DND-41 (cell line): ENCODE measurements around the gene CLK2.
A peak's percentile ranks its signal among the peaks of the same experiment; 100 is the strongest.

ENCODE experiments used
- ATAC-seq: fragments of 200-7000 bp; cut with Tn5 transposase; 3 replicates; pipeline ENCODE4 v1.9.1; 2021; ENCODE audit warnings: low read depth; ENCODE audit not compliant: insufficient read depth
- DNase-seq: peaks from one replicate; pipeline ENCODE4 v3.0.0-alpha.2; 2020
- H2AFZ ChIP-seq: 2 replicates; pipeline ENCODE4 v1.6.0; 2012; ENCODE audit warnings: low read depth, low read length
- H3K27ac ChIP-seq: 2 replicates; pipeline ENCODE4 v1.5.1; 2012; ENCODE audit warnings: low read length, inconsistent platforms
- H3K27me3 ChIP-seq: fragments of 200-600 bp; sonication (generic); 2 replicates; pipeline ENCODE4 v1.6.0; 2012; ENCODE audit warnings: low read length, mild to moderate bottlenecking, inconsistent platforms; ENCODE audit not compliant: insufficient read depth, poor library complexity
- H3K36me3 ChIP-seq: 2 replicates; pipeline ENCODE4 v1.5.1; 2012; ENCODE audit warnings: low read length, inconsistent platforms; ENCODE audit not compliant: insufficient read depth
- H3K4me1 ChIP-seq: 2 replicates; pipeline ENCODE4 v1.5.1; 2012; ENCODE audit warnings: mild to moderate bottlenecking, low read length; ENCODE audit not compliant: insufficient read depth
- H3K4me2 ChIP-seq: 2 replicates; pipeline ENCODE4 v1.6.0; 2012; ENCODE audit warnings: mild to moderate bottlenecking, moderate library complexity, low read length, inconsistent platforms; ENCODE audit not compliant: insufficient read depth
- H3K4me3 ChIP-seq, 2 experiments: fragments of 200-600 bp in 1 of 2; shearing (Covaris generic) in 1 of 2; 2 replicates each; pipeline ENCODE4 v1.5.1; 2012 to 2016; ENCODE audit warnings: inconsistent platforms in 2 of 2, low read length in 2 of 2, mild to moderate bottlenecking in 2 of 2, low read depth in 1 of 2, moderate library complexity in 1 of 2
- H3K79me2 ChIP-seq: 2 replicates; pipeline ENCODE4 v1.6.0; 2012; ENCODE audit warnings: low read length, inconsistent platforms; ENCODE audit not compliant: insufficient read depth
- H3K9ac ChIP-seq: 2 replicates; pipeline ENCODE4 v1.6.0; 2012; ENCODE audit warnings: low read depth, mild to moderate bottlenecking, inconsistent platforms, low read length, moderate library complexity
- H3K9me3 ChIP-seq: 2 replicates; pipeline ENCODE4 v1.5.1; 2012; ENCODE audit warnings: low read length, moderate library complexity, mild to moderate bottlenecking, inconsistent platforms; ENCODE audit not compliant: insufficient read depth, severe bottlenecking
- H4K20me1 ChIP-seq: 2 replicates; pipeline ENCODE4 v1.6.0; 2012; ENCODE audit warnings: low read length; ENCODE audit not compliant: insufficient read depth
- EZH2 ChIP-seq: IDR thresholded peaks from 3 replicates; pipeline ENCODE4 v1.6.1; 2012; ENCODE audit warnings: borderline replicate concordance, low read depth, mild to moderate bottlenecking, moderate library complexity, low read length, inconsistent platforms; ENCODE audit not compliant: severe bottlenecking
- TF ChIP-seq, protein P1 (sequence below): IDR thresholded peaks from 2 replicates; pipeline ENCODE4 v1.5.1; 2012; ENCODE audit warnings: borderline replicate concordance, low read length, moderate library complexity, mild to moderate bottlenecking; ENCODE audit not compliant: poor library complexity, severe bottlenecking; ENCODE audit errors: extremely low read depth

The CLK2 gene

GRCh38 chr1:155228096-155228427 is 45.2 kb downstream of the CLK2 start:
- Histone ChIP-seq H4K20me1 (no peaks in the 10 kb centered on the region; the same call in 1 of the 2 replicates), H3K27me3 (no peaks in the 10 kb centered on the region), H3K4me2 (peak overlapping the region; percentile 75), H3K9me3 (no peaks in the 10 kb centered on the region), H3K4me1 (peaks cover 25% of the 10 kb centered on the region), H3K27ac (peak overlapping the region; percentile 94), H3K4me3 (peak overlapping the region; percentile 16 to 58; a peak in 3 of 4 replicates), H3K9ac (peak overlapping the region; percentile 74), H3K36me3 (peaks cover 19% of the 10 kb centered on the region), H3K79me2 (peaks cover 35% of the 10 kb centered on the region), H2AFZ (peak overlapping the region; percentile 68)
- TF ChIP-seq EZH2, result no peak
- TF ChIP-seq, protein P1, sequence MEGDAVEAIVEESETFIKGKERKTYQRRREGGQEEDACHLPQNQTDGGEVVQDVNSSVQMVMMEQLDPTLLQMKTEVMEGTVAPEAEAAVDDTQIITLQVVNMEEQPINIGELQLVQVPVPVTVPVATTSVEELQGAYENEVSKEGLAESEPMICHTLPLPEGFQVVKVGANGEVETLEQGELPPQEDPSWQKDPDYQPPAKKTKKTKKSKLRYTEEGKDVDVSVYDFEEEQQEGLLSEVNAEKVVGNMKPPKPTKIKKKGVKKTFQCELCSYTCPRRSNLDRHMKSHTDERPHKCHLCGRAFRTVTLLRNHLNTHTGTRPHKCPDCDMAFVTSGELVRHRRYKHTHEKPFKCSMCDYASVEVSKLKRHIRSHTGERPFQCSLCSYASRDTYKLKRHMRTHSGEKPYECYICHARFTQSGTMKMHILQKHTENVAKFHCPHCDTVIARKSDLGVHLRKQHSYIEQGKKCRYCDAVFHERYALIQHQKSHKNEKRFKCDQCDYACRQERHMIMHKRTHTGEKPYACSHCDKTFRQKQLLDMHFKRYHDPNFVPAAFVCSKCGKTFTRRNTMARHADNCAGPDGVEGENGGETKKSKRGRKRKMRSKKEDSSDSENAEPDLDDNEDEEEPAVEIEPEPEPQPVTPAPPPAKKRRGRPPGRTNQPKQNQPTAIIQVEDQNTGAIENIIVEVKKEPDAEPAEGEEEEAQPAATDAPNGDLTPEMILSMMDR, result no peak
- no peak for DNase-seq
- ATAC-seq, result no peak

DNA sequence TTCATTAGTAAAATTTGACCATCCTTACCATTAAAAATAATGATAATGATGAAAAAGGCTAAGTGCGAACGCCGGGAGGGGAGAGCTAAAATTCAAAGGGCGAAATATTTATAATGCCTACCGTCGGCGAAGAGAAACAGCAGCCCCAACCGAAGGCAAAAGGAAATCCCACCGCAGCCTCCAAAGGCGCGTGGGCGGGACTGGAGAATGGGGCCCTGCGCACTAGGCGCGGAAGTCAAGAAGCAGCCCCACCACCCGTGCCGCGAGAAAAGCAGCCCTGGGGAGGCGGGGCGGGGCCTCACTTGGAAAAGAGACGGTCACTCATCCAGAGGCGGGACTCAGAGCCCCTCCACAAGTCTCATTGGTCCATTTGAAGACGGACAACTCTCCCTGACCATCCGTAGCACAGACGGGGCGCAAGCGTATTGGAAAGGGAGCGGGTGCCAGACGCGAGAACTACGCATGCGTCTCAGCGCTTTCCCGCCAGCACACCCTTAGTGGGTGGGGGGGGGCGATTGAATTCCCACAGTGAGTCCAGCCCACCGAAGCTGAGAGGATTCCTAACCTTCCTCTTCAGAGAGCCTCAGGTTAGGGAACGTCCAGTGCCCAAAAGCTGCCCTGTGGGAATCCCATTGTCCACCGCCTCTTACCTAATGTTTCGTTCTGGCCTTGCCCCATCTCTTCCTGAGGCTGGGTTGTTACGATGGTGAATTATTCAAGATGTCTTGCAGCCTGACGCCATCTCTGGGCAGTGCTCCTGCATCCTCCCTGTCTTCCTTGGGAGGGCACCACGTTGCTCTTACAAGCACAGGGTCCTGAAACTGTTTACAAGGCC is 45.8 kb downstream of the CLK2 start:
- Histone ChIP-seq H3K4me2 (peak overlapping the region; percentile 85), H3K27ac (peak overlapping the region; percentile 97)

DNA sequence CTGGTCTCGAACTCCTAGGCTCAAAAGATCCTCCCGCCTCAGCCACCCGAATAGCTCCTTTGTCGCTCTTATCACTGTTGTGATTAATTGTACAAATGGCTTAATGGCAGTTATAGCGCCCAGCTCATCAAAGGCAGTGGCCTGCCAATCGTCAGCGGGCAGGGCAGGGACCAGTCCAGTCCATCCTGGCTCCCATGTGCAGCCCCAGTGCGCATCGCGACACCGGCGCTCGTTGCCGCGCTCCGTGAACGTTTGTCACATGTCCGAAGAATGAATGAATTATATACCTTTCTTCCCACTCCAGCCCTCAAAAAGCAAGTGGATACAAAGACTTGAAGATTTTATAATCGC is 46.4 kb downstream of the CLK2 start:
- Histone ChIP-seq H3K4me3 (peak overlapping the region; percentile 61 to 78), H3K27ac (peak overlapping the region; percentile 97), H3K9me3 (no peaks in the 10 kb centered on the region), H3K4me1 (peaks cover 25% of the 10 kb centered on the region), H3K9ac (peak overlapping the region; percentile 84), H3K27me3 (no peaks in the 10 kb centered on the region), H3K79me2 (peaks cover 35% of the 10 kb centered on the region), H2AFZ (peak overlapping the region; percentile 64), H3K4me2 (peak overlapping the region; percentile 85), H4K20me1 (no peaks in the 10 kb centered on the region; the same call in 1 of the 2 replicates), H3K36me3 (peaks cover 19% of the 10 kb centered on the region)
- DNase-seq (no peak), ATAC-seq (peak; percentile 38)
- TF ChIP-seq, protein P1, result no peak
- no peak for TF ChIP-seq EZH2

More for the DNA sequence above, 45.8 kb downstream of the CLK2 start:
- Histone ChIP-seq H2AFZ (peak overlapping the region; percentile 68), H3K9ac (peak overlapping the region; percentile 84), H3K4me3 (peak overlapping the region; percentile 61 to 78), H3K4me1 (peaks cover 25% of the 10 kb centered on the region), H3K79me2 (peaks cover 35% of the 10 kb centered on the region), H3K27me3 (no peaks in the 10 kb centered on the region), H4K20me1 (no peaks in the 10 kb centered on the region; the same call in 1 of the 2 replicates), H3K9me3 (no peaks in the 10 kb centered on the region), H3K36me3 (peaks cover 19% of the 10 kb centered on the region)
- TF ChIP-seq, protein P1, result peak; percentile 36
- TF ChIP-seq EZH2, result no peak
- DNase-seq (peak; percentile 100), ATAC-seq (peak; percentile 90)
